Measurements from ENCODE around the gene PLXNB2. TPM values are rescaled to one million over a fixed set of nuclear protein-coding genes. Genes with fewer than 3 reads are reported as not detected.

PLXNB2 gene
- polyA plus RNA-seq, 4 donors = 217 to 261 (median 232) TPM

DNA sequence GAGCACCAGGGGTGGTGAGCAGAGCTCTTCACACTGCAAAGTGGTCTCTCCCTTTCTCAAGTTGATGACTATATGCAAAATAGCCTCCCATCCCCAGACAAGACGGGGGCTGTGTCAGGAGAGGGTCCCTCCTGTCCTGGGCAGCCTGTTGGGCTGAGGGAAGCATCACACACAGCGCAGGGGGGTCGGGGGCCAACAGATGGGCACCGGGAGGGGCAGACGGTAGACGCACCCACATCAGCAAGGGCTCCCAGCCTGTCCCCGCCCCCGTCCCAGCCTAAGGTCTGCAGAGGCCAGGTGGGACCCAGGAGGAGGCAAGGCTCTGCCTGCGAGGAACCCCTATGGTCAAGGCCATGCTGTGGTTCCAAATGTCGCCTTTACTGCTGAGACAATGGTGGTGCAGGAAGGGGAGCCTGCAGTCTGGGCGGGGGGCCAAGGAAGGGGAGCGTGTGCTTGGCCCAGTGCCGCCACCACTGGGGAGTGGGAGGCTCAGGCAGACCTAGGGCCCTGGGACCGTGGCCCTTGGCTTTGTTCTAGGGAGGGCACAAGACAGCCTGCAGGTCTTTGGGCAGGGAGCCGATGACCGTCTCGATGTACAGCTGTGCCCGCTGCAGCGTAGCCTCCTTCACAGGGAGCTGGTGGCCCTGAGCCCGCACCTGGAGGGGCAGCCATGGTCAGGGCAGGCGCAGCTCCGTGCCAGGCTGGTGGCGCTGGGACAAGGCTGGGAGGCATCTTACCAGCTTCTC, 4.3 kb upstream of the PLXNB2 start:
- no peak for DNase-seq (ENCODE audit: low read depth in 4 of 4, low spot score in 3 of 4)

GRCh38 chr22:50310949-50311444, 3.6 kb upstream of the PLXNB2 start:
- DNase-seq (ENCODE audit: low read depth in 4 of 4, low spot score in 3 of 4) = no peak

GRCh38 chr22:50310031-50310722, 2.7 kb upstream of the PLXNB2 start:
- DNase-seq (ENCODE audit: low read depth in 4 of 4, low spot score in 3 of 4) = no peak

DNA sequence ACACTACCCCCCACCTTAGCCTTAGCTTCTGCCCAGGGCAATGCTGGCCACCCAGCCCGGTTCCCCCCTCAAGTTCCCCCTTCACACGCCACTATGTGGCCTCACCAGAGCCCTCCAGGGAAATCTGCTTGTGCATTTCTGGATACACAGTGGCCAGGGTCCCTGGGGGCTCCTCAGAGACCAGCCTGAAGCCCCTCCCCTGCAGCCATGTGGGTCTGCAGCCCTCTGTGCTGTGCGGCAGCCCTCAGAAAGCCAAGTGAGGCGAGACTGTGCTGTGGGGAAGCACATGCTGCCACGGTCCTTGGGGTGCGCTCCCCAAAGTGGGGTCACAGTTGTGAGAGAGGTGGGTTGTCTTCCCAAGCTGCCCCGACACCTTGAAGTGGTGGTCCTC, 2.1 kb upstream of the PLXNB2 start:
- DNase-seq (ENCODE audit: low read depth in 4 of 4, low spot score in 3 of 4) = no peak

DNA sequence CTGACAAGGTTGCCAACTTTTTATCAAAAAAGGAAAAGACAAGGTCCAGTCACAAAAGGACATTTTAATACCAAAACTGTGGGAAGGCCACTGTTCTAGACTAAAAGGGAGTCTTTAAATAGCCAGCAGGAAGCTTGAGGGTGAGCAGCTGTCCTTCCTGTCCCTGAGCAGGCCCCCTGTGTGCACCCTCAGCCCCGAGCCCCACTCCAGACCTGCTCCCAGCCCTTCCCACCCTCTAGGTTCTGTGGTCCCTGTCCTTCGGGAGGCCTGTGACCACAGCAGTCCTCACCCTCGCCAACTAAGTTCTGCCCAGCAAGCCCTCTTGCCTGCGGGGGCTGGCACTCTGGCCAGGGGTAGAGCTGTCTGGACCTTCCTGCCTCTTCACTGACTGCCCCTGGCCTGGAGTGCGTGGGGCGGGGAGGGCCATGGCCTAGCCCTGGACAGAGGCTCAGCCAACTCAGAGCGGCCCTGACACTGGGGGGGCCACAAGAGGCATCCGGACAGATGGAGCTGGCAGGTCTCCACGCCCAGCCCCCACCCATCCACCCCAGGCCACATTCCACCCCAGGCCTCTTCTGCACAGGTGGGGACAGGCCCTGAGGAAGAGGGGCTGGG, 1.6 kb upstream of the PLXNB2 start:
- no peak for DNase-seq (ENCODE audit: low read depth in 4 of 4, low spot score in 3 of 4)

GRCh38 chr22:50308597-50308935, 1.1 kb upstream of the PLXNB2 start:
- no peak for DNase-seq (ENCODE audit: low read depth in 4 of 4, low spot score in 3 of 4)

- DNase-seq (ENCODE audit: low read depth in 4 of 4, low spot score in 3 of 4) = no peak
These were observed 597 bp upstream of the PLXNB2 start for GRCh38 chr22:50307890-50308596.

DNA sequence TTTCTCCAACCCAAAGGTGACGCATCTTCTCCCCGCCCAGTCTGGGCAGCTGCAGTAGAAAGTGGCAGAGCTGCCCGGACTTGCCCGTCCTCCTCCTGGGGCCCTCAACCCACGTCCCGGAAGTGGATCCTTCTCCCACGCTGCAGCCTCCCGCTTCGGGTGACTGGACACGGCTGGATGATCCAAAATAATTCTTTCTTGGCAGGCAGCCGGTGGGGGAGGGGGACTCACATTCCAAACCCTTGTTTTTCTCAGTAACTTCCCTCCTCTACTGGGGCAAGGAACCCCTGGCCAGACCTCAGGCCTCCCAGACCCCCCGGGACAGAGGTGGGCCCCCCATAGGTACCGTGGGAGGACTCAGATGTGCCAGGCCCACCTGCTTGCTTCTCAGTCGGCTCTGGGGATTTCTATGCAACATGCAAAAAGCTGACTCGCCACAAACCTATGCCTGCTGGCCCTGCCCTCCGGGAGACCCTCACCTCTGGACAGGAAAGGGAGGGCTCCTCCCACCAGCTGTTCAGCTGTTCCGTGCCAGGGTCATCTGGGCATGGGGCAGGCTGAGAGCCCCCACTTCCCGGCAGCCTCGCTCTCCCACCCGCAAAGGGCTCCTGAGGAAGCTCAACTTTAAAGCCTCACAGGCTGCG, 1.4 kb downstream of the PLXNB2 start:
- peak; percentile 80 to 91 (median 86) for DNase-seq (ENCODE audit: low read depth in 4 of 4, low spot score in 3 of 4)

- DNase-seq (ENCODE audit: low read depth in 4 of 4, low spot score in 3 of 4) = no peak
These were observed 2.0 kb downstream of the PLXNB2 start for GRCh38 chr22:50305393-50305922.

DNA sequence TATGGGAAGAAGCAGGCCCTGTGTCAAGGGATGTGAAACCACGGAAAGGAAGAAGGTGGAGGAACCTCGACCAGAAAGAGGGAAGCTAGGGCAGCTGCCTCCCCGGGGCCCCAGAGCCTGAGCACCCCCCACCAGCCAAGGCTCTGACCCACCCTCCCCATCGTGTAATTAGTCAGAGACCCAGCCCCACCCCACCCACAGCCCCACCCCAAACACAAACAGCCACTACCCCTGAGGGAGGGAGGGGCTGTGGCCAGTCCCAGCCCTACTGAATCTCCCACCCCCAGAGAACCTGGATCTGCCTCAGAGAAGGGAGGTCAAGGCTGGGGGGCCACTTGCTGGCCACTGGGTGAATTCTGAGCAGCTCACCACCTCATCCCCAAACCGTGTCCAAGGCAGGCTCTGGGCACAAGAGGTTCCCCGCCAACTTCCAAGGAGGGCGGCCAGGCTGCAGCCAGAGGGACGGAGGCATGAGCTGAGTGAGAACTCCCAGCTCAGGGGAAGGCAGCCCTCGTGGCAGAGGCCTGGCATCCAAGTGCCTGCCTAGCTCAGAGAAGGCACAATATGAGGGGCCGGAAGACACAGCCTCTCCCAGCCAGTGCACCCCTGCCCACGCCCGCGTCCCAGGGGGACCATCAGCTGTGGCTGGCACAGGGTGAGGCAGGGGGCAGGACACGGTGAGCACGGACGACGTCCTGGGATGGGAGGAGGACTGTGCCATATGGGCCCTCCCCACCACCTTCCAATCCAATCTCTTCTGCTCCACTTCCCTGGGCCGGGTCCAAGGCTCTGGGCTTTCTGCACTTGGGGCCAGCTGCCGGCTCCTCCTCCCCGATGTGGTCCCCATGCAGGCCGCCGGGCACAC, 2.7 kb downstream of the PLXNB2 start:
- no peak for DNase-seq (ENCODE audit: low read depth in 4 of 4, low spot score in 3 of 4)

DNA sequence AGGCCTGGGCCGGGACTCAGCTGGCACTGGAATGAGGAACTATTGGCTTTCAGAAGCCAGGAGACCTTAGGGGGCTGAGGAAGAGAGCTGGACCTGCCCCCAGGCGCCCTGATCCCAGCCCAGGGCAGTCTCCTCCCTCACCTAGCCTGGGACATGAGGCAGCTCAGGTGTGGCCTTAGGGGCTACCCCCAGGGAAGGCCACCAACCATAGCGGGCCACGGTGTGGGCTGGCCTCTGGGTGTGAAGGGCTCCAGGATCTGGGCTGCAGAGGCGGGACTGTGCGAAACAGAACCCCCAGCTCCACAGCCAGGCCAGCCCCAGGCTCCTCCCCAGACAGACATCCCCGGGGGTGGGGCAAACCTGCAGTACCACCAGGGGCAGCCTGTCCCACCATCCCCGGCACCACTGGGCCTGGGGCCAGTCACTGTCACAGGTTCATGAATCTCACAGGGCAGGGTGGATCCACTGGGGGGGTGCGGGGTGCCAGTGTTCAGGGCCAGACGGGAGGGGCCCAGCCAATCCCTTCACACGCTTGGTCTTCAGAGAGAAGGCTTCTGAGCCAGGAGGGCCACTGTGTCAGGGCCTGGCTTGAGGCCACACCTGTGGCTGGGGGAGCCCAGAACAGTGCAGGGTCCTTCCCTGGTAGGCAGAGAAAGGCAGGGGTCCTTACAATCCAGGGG, 3.5 kb downstream of the PLXNB2 start:
- no peak for DNase-seq (ENCODE audit: low read depth in 4 of 4, low spot score in 3 of 4)

DNA sequence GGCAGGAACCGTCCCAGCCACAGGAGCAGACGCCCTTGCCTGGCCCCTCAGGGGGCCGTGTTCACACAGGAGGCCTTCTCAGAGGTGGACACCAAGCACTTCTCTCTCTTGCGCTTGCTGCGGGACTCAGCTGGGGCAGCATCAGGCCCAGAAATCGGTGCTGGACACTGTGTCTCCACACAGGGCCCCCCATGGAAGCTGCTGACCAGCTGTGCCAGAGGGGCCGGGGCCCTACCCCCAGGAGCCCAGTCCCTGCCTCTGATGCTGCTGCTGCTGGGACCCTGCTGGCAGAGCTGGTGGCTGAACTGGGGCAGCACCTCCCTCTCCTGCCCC, 4.0 kb downstream of the PLXNB2 start:
- DNase-seq (ENCODE audit: low read depth in 4 of 4, low spot score in 3 of 4) = no peak

GRCh38 chr22:50302564-50302963, 4.9 kb downstream of the PLXNB2 start:
- DNase-seq (ENCODE audit: low read depth in 4 of 4, low spot score in 3 of 4) = no peak

DNA sequence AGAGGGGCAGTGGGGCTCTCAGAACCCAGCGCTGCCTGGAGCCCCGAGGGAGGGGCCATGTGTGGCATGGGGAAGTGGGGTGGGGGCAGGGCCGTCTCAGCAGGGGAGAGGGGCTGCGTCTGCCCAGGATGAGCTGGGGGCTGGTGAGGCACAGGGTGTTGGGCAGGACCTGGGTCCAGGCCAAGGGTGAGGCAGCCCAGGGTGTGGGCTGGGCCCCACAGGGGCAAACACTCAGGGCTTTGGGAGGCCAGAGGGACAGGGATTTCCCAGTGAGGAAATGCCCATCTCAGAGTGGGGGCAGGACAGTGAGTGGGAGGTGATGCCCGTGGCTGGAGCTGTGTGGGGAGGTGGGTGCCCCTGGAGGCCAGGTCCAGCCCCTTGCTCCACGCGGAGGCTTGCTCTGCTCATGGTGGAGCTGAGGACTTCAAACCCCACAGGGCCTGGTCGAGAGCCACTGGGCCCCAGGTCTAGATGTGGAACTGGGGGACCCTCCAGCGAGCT, 5.4 kb downstream of the PLXNB2 start:
- DNase-seq (ENCODE audit: low read depth in 4 of 4, low spot score in 3 of 4) = no peak

DNA sequence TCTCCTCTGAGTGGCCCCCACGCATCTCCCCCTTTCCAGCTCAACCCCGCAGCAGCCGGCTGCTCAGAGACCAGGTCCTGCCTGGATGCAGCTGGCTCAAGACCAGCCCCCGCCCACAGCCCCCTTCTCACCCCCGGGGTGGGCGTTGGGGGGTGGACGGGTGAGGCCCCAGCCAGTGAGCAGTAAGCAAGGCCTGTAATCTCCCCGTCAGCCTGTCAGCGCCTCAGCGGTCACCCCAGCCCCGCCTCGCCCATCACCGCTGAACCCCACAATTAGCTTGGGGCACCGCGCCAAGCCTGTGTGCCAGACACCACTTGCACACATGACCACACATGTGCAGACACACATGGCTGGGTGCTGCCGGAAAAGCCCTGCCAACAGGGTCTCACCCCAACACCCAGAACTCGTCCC, 5.9 kb downstream of the PLXNB2 start:
- DNase-seq (ENCODE audit: low read depth in 4 of 4, low spot score in 3 of 4) = no peak

DNA sequence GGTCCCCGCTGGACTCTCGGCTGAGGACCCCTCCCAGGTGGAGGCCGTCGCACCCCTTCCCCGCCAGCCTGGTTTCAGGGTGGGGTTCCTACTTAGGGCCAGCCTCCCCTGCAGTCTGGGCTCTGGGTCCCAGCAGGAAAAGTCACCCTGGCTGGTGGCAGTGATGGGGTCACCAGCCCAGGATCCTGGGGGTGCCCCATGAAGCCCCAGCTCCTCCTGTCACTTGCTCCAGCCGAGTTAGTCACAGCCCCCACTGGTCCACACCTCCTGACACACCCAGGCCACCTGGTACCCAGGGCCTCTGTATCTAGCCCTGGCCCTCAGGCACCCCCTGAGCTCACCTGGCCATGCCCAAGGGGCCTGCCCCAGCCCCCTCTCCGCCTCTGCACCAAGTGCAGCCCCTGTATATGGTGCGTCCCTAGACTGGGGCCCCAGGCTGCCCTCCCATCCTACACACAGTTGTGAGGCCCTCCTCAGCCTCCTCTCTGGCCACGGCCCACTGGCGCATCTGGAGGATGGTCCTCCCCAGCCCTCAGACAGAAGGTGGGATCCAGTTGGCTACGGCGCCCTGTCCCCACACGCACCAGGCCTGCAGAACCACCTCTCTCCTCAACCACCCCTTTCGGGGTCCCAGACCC, 6.7 kb downstream of the PLXNB2 start:
- no peak for DNase-seq (ENCODE audit: low read depth in 4 of 4, low spot score in 3 of 4)

- DNase-seq (ENCODE audit: low read depth in 4 of 4, low spot score in 3 of 4) = no peak
These were observed 7.4 kb downstream of the PLXNB2 start for GRCh38 chr22:50299785-50300619.

Data from right renal pelvis (tissue), 4 donors.